HG03457 (cell line): ENCODE results near the gene STOX1.
"Not testable (repeated sequence)": the region's sequence is repeated elsewhere in the genome, so short reads cannot be mapped to it uniquely, and the experiment has no call there.

Experiments used
- ATAC-seq: cut with Tn5 transposase; IDR thresholded peaks from one replicate; pipeline ENCODE4 v1.9.1; 2021; ENCODE audit warnings: moderate number of reproducible peaks; ENCODE audit not compliant: unreplicated experiment

The STOX1 gene, protein sequence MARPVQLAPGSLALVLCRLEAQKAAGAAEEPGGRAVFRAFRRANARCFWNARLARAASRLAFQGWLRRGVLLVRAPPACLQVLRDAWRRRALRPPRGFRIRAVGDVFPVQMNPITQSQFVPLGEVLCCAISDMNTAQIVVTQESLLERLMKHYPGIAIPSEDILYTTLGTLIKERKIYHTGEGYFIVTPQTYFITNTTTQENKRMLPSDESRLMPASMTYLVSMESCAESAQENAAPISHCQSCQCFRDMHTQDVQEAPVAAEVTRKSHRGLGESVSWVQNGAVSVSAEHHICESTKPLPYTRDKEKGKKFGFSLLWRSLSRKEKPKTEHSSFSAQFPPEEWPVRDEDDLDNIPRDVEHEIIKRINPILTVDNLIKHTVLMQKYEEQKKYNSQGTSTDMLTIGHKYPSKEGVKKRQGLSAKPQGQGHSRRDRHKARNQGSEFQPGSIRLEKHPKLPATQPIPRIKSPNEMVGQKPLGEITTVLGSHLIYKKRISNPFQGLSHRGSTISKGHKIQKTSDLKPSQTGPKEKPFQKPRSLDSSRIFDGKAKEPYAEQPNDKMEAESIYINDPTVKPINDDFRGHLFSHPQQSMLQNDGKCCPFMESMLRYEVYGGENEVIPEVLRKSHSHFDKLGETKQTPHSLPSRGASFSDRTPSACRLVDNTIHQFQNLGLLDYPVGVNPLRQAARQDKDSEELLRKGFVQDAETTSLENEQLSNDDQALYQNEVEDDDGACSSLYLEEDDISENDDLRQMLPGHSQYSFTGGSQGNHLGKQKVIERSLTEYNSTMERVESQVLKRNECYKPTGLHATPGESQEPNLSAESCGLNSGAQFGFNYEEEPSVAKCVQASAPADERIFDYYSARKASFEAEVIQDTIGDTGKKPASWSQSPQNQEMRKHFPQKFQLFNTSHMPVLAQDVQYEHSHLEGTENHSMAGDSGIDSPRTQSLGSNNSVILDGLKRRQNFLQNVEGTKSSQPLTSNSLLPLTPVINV

DNA sequence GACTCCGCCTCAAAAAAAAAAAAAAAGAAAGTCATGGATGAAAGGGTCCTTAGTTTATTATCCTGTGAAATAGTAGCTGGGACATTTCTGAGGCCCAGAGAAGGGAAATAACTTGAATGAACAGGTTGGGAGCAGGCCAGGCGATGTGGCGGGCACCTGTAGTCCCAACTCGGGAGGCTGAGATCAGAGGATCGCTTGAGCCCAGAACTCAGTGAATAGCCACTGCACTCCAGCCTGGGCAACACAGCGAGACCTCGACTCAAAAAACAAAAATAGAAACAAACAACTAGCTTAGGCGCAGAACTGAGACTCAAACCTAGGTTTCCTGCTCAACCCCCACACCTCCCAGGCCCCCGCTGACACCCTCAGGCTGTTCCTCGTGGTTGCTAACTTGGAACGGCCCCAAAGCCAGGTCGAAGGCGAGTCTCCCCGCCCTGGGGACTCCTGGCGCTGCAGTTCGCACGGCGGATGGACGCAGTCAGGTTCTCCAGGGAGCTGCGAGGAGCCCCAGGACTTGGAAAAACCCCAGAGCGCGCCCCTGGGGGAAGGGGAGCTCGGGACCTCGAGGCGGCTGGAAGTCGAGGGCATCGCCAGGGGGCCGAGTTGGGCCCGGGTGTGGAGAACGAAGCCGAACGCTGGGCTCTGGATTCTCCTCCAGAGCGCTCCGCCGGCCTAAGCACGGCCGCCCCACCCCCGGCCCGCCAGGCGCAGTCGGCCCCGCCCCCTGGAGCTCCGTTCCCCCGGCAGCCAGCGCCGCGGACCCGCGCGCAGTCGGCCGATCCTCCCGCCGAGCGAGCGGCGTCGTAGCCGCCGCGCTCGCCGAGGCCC is at the start of gene STOX1:
Gene STOX1, plus strand, starts transcription at position 768 of the 828 bp plus-strand sequence. CDS start 93 bp downstream, outside the sequence.
- no peak for ATAC-seq

DNA sequence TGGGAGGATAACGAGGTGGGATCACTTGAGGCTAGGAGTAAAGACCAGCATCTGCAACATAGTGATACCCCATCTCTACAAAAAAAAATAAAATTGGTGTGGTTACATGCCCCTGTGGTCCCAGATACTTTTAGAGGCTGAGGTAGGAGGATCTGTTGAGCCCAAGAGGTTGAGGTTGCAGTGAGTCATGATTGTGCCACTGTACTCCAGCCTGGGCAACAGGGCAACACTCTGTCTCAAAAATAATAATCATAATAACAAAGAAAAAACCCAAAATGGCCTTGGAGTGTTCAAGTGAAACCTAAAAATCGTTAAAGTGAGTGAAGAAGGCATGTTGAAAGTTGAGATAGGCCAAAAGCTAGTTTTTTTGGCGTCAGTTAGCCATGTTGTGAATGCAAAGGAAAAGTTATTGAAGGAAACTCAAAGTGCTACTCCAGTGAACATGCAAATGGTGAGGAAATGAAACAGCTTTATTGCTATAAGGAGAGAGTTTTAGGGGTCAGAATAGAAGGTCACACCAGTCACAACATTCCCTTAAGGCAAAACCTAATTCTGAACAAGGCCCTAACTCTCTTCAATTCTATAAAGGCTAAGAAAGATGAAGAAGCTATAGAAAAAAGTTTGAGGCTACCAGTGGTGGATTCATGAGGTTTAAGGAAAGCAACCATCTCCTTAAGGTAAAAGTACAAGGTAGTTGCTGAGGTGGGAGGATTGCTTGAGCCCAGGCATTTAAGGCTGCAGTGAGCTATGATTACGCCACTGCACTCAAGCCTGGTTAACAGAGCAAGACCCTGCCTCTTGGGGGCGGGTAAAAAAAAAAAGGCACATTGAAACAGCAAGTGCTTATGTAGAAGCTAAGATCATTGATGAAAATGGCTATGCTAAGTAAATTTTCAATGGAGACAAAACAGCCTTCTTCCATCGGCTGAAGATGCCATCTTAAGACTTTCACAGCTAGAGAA is 45.4 kb upstream of the STOX1 start:
- no peak for ATAC-seq

GRCh38 chr10:68784476-68784875 is 42.9 kb upstream of the STOX1 start:
- ATAC-seq, result no peak

DNA sequence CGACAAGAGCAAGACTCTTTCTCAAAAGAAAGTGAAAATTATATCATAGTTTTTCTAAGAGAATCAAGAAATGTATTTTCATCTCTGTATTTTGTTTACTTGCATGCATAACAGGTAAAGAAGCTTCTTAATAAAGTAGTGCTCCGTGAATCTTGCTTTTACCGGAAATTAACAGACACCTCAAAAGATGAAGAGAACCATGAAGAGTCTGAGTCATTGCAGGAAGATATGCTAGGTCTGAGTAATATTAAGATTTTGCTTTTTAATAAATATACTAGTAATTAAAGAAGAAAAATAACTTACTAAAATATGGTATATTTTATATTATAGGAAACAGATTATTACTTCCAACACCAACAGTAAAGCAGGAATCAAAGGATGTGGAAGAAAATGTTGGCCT is 39.5 kb upstream of the STOX1 start:
- ATAC-seq, result no peak

GRCh38 chr10:68790476-68790875 is 36.9 kb upstream of the STOX1 start:
- no peak for ATAC-seq

- no peak for ATAC-seq
These were observed 35.2 kb upstream of the STOX1 start for GRCh38 chr10:68792115-68792514.

- no peak for ATAC-seq
These were observed 31.3 kb upstream of the STOX1 start for GRCh38 chr10:68795886-68796532.

DNA sequence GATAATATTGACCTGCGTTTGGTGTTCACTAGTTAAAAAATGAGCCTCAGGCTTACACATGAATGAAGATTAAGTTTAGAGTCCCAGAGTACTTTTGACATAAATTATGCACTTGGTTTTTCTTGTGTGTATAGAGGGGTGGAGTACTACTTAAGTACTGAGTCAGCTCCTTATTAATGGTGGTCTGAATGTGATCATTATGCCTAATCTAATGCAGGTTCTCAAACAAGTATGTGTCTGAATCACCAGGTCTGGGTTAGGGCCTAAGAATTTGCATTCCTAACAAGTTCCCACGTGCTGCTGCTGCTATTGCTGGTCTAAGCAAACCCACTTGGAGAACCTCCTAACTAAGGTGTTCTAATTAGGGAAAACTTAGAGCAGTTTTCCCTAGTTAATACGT is 30.7 kb upstream of the STOX1 start:
- no peak for ATAC-seq

DNA sequence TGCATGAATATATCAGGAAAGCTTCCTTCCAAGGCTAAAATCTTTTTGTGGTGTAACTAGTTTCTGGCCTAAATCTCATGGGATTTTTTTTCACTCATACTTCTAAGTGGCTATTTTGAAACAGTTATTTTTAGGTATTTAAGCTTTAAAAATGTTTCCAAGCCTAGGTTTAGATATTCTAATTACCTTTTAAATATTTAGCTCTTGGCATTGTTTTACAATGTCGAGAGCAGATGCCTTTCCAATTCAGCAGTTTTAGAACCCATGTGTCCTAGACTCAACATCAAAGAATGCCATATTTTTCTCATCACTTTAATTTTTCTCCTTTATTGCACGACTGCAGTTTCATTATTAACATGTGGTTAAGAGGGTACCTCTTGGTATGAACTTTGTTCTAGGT is 27.1 kb upstream of the STOX1 start:
- ATAC-seq, result no peak

- ATAC-seq, result no peak
These were observed 22.6 kb upstream of the STOX1 start for GRCh38 chr10:68804692-68805091.

- ATAC-seq, result not testable (repeated sequence)
These were observed 16.5 kb upstream of the STOX1 start for GRCh38 chr10:68810830-68811229.

DNA sequence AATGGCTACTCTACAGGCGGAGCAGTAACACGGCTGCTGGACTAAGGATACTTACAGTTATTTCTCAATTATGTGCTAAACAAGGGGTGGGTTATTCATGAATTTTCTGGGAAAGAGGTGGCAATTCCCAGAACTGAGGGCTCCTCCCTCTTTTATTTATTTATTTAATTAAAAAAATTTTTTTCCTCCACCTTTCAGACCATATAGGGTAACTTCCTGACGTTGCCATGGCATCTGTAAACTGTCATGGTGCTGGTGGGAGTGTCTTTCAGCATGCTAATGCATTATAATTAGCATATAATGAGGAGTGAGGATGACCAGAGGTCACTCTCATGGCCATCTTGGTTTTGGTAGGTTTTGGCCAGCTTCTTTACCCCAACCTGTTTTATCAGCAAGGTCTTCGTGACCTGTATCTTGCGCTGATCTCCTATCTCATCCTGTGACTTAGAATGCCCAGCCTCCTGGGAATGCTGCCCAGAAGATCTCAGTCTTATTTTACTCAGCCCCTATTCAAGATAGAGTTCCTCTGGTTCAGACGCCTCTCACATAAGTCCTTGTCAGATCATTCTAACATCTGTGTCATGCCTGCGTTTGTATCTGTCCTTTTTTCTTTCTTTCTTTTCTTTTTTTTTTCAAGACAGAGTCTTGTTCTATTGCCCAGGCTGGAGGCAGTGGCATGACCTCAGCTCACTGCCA is 15.9 kb upstream of the STOX1 start:
- ATAC-seq, result no peak

DNA sequence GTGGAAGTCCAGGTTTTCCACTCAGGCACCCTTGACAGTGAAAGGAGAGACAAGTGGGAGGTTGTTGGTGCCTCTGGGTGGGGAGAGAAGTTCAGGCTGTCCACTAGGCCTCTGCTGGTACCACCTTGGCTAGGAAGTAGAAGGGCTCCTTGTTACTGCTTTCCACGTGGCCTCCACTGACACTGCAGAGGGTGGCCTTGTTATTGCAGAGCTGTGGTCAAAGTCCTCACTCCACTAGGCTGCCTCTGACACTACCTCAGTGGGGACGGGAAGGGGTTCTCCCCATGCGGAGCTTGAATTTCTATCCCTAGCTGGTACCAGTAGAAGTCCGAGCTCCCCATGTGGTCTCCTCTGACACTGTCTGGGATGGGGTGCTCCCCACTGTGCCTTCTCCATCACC is 14.9 kb upstream of the STOX1 start:
- no peak for ATAC-seq

GRCh38 chr10:68813559-68813958 is 13.8 kb upstream of the STOX1 start:
- ATAC-seq, result no peak

DNA sequence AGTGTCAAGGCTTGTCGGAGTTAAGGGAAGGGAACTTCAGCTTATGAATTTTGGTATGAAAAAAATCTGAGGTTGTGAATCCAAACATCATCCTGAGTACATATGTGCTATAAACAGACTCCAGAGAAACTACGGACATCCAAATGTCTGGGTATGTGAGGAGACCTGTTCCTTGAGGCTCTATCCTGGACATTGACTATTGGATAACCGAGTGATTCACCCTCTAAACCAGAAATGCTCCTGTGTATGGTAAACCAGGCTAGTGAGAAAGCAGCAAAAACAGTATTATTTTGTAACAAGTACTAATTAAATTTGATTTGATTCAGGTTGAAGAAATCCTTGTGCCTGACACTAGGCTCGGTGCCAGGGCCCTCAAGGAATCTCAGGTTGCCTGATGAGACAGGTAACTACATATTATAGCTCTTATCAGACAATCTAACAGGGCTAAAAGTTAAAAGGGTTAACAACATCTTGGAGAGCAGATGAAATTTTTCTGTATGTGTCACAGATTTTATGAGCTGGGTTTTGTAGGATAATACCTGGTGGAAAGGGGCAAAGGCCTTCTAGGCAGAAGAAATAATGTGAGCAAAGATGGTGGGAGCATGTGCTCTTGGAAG is 10.4 kb upstream of the STOX1 start:
- ATAC-seq, result no peak

DNA sequence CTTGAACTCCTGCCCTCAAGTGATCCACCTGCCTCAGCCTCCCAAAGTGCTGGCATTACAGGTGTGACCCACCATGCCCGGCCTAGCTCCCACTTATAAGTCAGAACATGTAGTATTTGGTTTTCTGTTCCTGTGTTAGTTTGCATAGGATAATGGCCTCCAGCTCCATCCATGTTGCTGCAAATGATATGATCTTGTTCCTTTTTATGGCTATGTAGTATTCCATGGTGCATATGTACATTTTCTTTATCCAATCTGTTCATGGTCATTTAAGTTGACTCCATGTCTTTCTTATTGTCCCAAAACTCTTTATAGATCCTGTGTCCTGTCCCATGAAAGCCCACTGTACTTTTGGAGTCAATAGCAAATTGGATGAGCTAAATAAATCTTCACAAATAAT is 7.0 kb upstream of the STOX1 start:
- not testable (repeated sequence) for ATAC-seq

- not testable (repeated sequence) for ATAC-seq
These were observed 4.7 kb upstream of the STOX1 start for GRCh38 chr10:68822626-68823025.

DNA sequence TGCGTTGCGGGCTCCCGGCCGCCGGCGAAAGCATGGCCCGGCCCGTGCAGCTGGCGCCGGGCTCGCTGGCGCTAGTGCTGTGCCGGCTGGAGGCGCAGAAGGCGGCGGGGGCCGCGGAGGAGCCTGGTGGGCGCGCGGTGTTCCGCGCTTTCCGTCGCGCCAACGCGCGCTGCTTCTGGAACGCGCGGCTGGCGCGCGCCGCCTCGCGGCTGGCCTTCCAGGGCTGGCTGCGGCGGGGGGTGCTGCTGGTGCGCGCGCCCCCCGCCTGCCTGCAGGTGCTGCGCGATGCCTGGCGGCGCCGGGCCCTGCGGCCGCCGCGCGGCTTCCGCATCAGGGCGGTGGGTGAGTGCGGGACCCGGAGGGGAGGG is 245 bp downstream of the STOX1 start:
- not testable (repeated sequence) for ATAC-seq
